Suppressor macrophage treated with lipopolysaccharide for 4 hours (primary cell): ENCODE measurements around the gene BHLHA9.

Experiments used
- DNase-seq: peaks from one replicate; pipeline ENCODE4 v3.0.0-alpha.2; 2020

The BHLHA9 gene

GRCh38 chr17:1256699-1257098, 13.5 kb upstream of the BHLHA9 start:
- DNase-seq, result no peak

- DNase-seq, result no peak
Measured at GRCh38 chr17:1260086-1260769, 10.0 kb upstream of the BHLHA9 start.

GRCh38 chr17:1260770-1261161, 9.5 kb upstream of the BHLHA9 start:
- DNase-seq, result no peak

GRCh38 chr17:1264196-1264595, 6.0 kb upstream of the BHLHA9 start:
- no peak for DNase-seq

- DNase-seq, result peak; percentile 9
Measured at GRCh38 chr17:1267471-1267943, 2.7 kb upstream of the BHLHA9 start.

GRCh38 chr17:1271030-1271423, 783 bp downstream of the BHLHA9 start:
- no peak for DNase-seq

GRCh38 chr17:1271441-1271840, 1.2 kb downstream of the BHLHA9 start:
- no peak for DNase-seq

GRCh38 chr17:1272701-1273100, 2.5 kb downstream of the BHLHA9 start:
- no peak for DNase-seq

GRCh38 chr17:1273492-1274244, 3.4 kb downstream of the BHLHA9 start:
- no peak for DNase-seq

GRCh38 chr17:1274245-1274608, 4.0 kb downstream of the BHLHA9 start:
- DNase-seq, result no peak

- DNase-seq, result no peak
Measured at GRCh38 chr17:1275205-1275961, 5.1 kb downstream of the BHLHA9 start.

GRCh38 chr17:1275962-1276736, 5.9 kb downstream of the BHLHA9 start:
- DNase-seq, result peak; percentile 68

- DNase-seq, result no peak
Measured at GRCh38 chr17:1280652-1281051, 10.4 kb downstream of the BHLHA9 start.

GRCh38 chr17:1286379-1287106, 16.3 kb downstream of the BHLHA9 start:
- DNase-seq, result no peak

- DNase-seq, result no peak
Measured at GRCh38 chr17:1289695-1290094, 19.5 kb downstream of the BHLHA9 start.

- DNase-seq, result no peak
Measured at GRCh38 chr17:1290676-1291075, 20.4 kb downstream of the BHLHA9 start.

- DNase-seq, result no peak
Measured at GRCh38 chr17:1294157-1294717, 24.0 kb downstream of the BHLHA9 start.

- DNase-seq, result no peak
Measured at GRCh38 chr17:1298606-1299005, 28.4 kb downstream of the BHLHA9 start.

GRCh38 chr17:1299552-1300370, 29.5 kb downstream of the BHLHA9 start:
- no peak for DNase-seq

GRCh38 chr17:1300371-1300905, 30.2 kb downstream of the BHLHA9 start:
- no peak for DNase-seq

- DNase-seq, result no peak
Measured at GRCh38 chr17:1301546-1301945, 31.3 kb downstream of the BHLHA9 start.
